Activated effector memory CD4-positive, alpha-beta T cell treated with anti-CD3 and anti-CD28 coated beads, Interleukin-2, amount 50 U/mL, for 16 hours (primary cell): ENCODE measurements around the gene SERPINA1.

Experiments
- DNase-seq: peaks from one replicate; pipeline ENCODE4 v3.0.0-alpha.2; 2020

SERPINA1 gene

GRCh38 chr14:94382716-94383596, 5.4 kb downstream of the SERPINA1 start:
- peak; percentile 54 for DNase-seq

DNA sequence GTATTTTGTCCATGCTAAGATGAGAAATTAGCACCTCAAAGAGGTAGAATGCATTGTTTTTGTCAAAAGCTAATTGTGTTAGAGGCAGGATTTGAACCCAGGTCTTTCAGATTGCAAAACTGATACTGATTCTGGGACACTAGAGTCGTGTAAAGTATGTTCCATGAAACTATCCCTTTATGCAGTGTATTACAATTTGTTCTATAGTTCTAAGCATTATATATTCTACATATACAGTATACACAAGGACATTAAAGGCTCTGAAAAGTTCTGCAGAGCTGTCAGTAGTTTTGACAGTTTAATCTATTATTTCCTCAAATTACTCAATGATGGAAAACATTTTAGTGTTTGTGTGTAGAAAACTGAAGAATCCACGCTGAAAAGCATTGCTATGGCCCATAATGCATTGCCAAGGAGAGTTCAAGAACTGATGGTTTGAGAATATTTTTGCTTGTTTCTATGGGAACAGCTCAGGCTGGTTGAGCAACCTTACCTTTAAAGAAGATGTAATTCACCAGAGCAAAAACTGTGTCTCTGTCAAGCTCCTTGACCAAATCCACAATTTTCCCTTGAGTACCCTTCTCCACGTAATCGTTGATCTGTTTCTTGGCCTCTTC, 6.2 kb downstream of the SERPINA1 start:
- no peak for DNase-seq

- DNase-seq: peak; percentile 21
Observed at GRCh38 chr14:94381149-94382030, 7.0 kb downstream of the SERPINA1 start.

- peak; percentile 50 for DNase-seq
Observed at GRCh38 chr14:94380225-94381148, 7.9 kb downstream of the SERPINA1 start.

DNA sequence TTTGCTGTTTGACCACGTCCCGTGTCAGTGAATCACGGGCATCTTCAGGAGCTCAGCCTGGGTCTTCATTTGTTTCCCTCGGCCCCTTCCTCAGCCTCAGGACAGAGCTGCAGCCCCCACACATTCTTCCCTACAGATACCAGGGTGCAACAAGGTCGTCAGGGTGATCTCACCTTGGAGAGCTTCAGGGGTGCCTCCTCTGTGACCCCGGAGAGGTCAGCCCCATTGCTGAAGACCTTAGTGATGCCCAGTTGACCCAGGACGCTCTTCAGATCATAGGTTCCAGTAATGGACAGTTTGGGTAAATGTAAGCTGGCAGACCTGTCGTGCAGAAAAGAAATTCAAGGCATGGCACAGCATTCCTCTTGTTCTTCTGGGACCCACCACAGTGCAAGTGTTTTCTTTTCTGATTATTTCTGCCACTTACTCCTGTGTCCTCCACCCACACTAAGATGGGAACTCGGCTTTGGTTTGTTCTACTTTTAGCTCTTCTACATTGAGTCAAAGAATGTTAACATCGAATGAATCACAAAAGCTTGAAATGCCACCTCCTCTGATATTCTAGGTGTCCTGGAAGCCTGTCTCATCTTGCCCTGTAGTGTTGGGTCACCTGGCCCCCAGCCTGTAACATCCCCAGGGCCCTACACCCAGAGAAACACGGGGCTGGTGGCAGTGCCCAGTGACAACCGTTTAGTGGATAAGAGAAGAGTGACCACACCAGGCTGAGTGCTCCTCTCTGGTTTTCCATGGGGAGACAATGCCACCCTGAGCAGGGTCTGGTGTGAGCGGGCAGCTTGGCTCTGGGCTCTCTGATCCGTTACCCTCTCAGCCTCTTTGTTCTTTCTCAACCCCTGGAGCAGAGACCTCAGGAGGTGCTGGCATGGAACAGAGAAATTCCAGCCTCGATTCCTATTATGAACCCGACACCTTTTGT, 8.8 kb downstream of the SERPINA1 start:
- DNase-seq: peak; percentile 43

GRCh38 chr14:94378527-94379290, 9.7 kb downstream of the SERPINA1 start:
- DNase-seq: peak; percentile 57

DNA sequence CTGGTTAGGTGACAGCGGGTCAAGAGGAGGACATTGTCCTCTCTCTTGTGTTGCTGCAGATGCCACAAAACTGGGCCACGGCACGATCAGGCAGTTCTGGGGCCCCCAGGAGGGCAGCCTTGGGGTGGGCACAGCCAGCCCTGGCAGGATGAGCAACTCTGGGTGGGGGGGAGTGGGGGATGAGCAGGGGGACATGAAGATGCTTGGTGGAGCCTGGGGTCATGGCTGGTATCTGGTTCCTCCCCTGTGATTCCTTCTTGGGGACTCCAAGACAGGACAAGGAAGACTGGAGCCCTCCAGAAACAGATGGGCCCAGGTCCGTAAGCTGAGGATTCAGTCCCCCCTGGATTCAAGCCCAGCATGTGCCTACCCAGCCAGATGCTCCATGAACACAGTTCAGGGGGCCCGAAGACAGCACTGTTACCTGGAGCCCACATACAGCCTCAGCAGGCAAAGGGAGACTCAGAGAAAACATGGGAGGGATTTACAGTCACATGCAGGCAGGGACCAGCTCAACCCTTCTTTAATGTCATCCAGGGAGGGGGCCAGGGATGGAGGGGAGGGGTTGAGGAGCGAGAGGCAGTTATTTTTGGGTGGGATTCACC, 10.4 kb downstream of the SERPINA1 start:
- DNase-seq: peak; percentile 21

- DNase-seq: peak; percentile 13
Observed at GRCh38 chr14:94376976-94377865, 11.2 kb downstream of the SERPINA1 start.

DNA sequence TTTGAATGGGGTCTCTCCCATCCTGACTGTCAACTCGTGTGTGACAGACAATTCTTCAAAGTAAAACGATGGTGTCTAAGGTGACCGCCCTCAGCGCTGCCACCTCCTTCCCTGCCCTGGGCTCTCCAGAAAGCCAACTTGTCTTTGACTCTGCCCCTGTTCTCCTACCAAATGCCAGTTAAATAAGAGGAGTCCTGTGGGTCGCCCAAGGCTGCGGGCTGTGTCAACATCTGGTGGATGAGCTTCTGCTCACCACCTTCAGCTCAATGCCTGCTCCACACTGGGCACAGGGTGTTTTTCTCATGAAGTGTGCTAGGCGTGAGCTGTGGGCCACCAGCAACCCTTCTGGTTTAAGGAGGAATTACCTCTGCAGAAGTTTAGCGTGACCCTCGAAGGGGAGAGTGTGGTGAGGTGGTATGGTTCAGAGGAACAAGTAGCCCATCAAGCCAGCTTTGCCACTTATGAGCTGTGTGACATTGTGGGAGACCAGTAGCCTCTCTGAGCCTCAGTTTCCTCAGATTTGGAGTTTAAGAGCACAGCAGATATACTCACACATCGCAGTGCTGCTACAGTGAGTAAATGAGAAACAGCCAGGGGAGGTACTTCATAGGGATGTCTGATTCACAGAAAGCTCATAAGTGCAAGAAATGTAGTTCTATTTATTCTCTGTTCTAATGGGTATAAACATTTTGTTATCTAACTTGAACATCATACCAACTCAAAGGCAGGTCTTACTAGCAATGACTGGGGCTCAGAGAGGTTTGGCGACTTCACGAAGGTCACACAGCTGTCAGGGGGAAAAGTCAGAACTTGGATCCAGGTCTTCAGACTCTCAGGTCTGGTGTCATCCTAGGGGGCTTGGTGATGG, 12.1 kb downstream of the SERPINA1 start:
- DNase-seq: peak; percentile 44

- DNase-seq: peak; percentile 45
Observed at GRCh38 chr14:94375552-94376107, 12.8 kb downstream of the SERPINA1 start.

DNA sequence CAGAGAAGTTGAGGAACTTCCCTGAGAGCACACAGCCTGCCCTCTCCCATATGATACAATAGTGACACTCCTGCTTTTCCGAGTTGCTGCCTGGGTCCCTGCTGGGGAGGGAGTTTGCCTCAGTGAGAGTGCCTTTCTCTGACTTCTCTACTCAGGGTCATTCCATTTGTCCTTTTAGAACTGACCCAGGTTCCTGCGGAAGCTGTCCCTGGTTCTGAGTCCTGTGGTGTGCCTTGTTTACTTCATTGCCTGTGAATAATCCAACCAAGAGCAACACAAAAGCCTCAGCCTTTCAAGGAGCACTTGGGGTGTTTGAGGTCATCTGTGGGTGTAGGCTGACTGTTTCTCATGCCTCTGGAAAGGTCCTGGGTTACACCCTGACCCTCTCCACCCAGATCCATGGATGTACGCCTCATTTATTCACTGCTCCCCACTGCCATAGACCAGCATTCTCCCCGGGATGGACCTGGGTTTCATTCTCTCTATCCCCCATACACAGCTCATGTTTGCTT, 13.6 kb downstream of the SERPINA1 start:
- DNase-seq: peak; percentile 3

DNA sequence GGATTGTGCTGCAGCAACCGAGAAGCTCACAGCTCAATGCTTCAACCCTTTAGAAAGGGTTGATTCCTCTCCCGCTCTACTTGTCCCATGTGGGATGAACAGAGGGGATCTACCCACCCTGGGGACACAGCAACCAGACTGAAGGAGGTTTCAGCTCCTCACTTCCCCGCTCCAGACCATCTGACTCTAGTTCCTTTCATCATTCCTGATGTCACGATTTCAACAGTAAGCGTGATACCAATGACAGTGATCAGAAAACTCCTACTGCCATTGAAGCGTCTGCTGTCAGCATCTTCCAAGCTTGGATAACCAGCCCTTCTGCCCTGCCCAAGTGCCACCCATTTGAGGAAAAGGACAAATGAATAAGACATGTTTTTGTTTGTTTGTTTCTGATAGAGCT, 14.3 kb downstream of the SERPINA1 start:
- DNase-seq: peak; percentile 6

DNA sequence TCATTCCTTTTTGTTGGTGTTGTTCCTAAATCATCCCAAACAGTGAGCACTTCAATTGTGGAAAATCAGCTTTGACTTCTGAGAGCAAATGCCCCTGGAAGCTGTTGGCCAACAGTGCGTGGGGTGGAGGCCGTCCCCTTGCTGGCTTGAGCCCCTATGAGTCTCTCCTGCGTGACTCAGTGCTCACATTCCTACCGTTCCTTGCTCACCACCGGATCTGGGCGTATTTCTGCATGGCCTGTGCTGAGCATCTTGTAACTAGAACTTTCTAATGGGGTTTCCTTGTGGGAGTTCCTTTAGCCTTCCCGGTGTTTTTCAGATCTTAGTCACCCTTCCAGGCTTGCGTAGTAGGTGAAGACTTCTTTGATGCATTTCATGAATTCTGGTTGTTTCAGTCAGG, 14.7 kb downstream of the SERPINA1 start:
- peak; percentile 45 for DNase-seq

GRCh38 chr14:94372021-94372605, 16.3 kb downstream of the SERPINA1 start:
- DNase-seq: peak; percentile 28

- peak; percentile 50 for DNase-seq
Observed at GRCh38 chr14:94370524-94370910, 17.9 kb downstream of the SERPINA1 start.

DNA sequence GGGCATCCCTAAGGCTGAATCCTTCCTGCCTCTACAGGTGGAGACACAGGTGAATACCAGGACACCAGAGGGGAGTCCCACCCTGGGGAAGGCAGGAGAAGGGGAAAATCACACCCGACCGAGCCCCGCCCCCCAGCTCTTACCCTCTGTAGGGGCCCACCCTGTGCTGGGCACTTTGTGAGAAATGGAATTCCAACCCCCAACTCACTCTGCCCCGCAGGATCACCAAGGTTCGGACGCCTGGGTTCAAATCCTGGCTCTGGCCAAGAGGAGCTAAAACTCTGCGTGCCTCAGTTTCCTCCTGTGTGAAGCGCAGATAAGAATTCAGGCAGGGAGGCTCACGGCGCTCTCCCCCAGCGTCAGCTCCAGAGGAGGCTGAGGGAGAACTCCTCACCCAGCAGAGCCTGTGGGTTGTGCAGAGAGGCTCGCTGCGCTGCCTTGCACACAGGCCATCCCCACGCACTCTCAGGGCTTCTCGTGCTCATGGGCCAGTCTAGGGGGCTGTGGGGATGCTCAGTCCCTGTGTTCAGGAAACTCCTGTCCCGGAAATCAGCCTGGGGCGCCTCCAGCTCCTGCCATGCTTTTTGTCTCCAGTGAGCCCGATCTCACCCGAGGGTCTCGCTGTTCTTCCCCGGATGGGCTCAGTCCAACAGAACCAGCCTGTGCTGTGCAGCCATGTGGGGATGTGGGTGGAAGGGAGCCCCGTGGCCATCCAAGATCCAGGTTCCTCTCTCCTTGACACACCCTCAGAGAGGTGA, 18.5 kb downstream of the SERPINA1 start:
- peak; percentile 45 for DNase-seq
